ENCODE results near the gene SLC16A10.

SLC16A10 gene

GRCh38 chr6:111172563-111172962, 85.3 kb downstream of the SLC16A10 start:
- DNase-seq (ENCODE audit: low read depth), result no peak
- H3K4me3 ChIP-seq (ENCODE audit: control insufficient read depth, low read depth, low read length), result no peak overlapping the region
- no peak for TF ChIP-seq CTCF (IDR thresholded peaks at IDR 0.05; ENCODE audit: control insufficient read depth, insufficient read depth, low read depth, low read length, missing control alignments)

GRCh38 chr6:111173341-111173740, 86.0 kb downstream of the SLC16A10 start:
- no peak overlapping the region for H3K4me3 ChIP-seq (ENCODE audit: control insufficient read depth, low read depth, low read length)
- DNase-seq (ENCODE audit: low read depth), result no peak

DNA sequence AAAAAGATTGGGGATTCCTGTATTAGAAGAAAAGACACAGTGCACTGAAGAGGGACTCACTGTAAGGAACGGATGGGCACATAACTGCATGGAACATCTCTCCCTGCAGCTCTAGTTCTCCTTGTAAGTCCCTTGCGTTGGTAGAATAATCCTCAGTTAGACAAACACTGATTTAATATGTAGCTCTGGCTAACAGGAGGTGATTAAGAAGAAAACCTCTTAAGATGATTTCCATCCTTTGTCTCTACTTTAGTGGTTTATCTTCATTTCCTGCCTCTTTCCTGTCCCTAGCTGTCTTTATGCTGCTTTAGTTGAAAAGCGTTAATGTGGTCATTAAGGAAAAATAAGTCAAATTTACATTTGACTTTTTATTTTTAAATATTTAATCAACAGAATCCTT, 86.6 kb downstream of the SLC16A10 start:
- H3K4me3 ChIP-seq (ENCODE audit: control insufficient read depth, low read depth, low read length), result no peak overlapping the region
- TF ChIP-seq CTCF (IDR thresholded peaks at IDR 0.05; ENCODE audit: control insufficient read depth, insufficient read depth, low read depth, low read length, missing control alignments), result no peak
- no peak for DNase-seq (ENCODE audit: low read depth)

More at GRCh38 chr6:111173341-111173740, 86.0 kb downstream of the SLC16A10 start:
- TF ChIP-seq CTCF (IDR thresholded peaks at IDR 0.05; ENCODE audit: control insufficient read depth, insufficient read depth, low read depth, low read length, missing control alignments), result no peak

- no peak for TF ChIP-seq CTCF (IDR thresholded peaks at IDR 0.05; ENCODE audit: control insufficient read depth, insufficient read depth, low read depth, low read length, missing control alignments)
- DNase-seq (ENCODE audit: low read depth), result no peak
- no peak overlapping the region for H3K4me3 ChIP-seq (ENCODE audit: control insufficient read depth, low read depth, low read length)
These were observed 87.8 kb downstream of the SLC16A10 start for GRCh38 chr6:111175109-111175508.

DNA sequence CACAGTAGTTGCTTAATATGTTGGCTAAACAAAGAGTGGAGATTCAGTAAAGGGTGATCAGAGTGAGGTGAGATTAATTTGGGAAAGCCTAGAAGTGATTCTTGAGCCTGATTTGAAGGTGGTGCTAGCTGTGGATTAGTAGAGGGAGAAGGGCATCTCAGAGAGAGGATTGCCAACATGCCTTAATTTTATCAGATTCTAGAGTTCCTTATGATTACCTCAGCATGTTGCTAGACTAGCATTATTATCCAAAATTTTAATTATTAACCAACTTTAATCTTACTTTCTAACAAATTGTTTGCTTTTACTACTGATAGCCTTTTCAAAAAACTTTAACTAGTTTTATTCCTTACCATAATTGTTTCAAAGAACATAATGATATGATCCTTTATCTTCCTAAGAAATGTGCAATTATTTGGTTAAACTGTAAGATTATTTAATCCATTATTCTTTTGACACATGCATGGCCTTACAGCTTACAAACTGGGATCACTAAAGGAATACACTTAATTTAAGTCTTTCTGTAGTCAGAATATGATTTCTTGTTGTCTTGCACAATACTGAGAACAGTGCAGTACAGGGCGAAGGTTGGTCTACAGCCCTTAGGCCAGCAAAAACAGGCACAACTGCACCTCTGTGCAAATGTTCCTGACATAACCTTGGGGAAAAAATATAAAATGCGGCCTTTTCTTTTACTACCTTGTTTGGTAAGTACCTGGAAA, 88.9 kb downstream of the SLC16A10 start:
- H3K4me3 ChIP-seq (ENCODE audit: control insufficient read depth, low read depth, low read length), result no peak overlapping the region
- DNase-seq (ENCODE audit: low read depth), result no peak
- no peak for TF ChIP-seq CTCF (IDR thresholded peaks at IDR 0.05; ENCODE audit: control insufficient read depth, insufficient read depth, low read depth, low read length, missing control alignments)

- TF ChIP-seq CTCF (IDR thresholded peaks at IDR 0.05; ENCODE audit: control insufficient read depth, insufficient read depth, low read depth, low read length, missing control alignments), result no peak
- no peak overlapping the region for H3K4me3 ChIP-seq (ENCODE audit: control insufficient read depth, low read depth, low read length)
- no peak for DNase-seq (ENCODE audit: low read depth)
These were observed 89.4 kb downstream of the SLC16A10 start for GRCh38 chr6:111176760-111177099.

Measured in AG09309 (cell line).